GM21423 (cell line): ENCODE measurements around the gene SNRPD1.
A peak's percentile ranks its signal among the peaks of the same experiment; 100 is the strongest.
"Not testable (repeated sequence)": the region's sequence is repeated elsewhere in the genome, so short reads cannot be mapped to it uniquely, and the experiment has no call there.

Experiments
- ATAC-seq: cut with Tn5 transposase; IDR thresholded peaks from one replicate; pipeline ENCODE4 v1.9.1; 2021; ENCODE audit warnings: mild to moderate bottlenecking, moderate library complexity; ENCODE audit not compliant: unreplicated experiment

SNRPD1 gene

GRCh38 chr18:21634588-21635199, 22.6 kb downstream of the SNRPD1 start:
- no peak for ATAC-seq

DNA sequence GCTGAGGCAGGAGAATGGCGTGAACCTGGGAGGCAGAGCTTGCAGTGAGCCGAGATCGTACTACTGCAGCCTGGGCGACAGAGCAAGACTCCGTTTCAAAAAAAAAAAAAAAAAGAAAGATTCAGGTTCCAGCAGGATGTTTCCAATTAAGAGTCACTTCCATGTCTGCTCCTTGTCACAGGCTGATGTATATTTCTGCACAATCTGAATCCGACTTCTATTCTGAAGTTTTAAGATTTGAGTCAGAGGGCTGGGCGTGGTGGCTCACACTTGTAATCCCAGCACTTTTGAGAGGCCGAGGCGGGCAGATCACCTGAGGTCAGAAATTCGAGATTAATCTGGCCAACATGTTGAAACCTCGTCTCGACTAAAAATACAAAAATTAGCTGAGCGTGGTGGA, 24.7 kb downstream of the SNRPD1 start:
- ATAC-seq: no peak

GRCh38 chr18:21638822-21639221, 26.7 kb downstream of the SNRPD1 start:
- ATAC-seq: no peak

- not testable (repeated sequence) for ATAC-seq
These were observed 28.3 kb downstream of the SNRPD1 start for GRCh38 chr18:21640375-21640774.

DNA sequence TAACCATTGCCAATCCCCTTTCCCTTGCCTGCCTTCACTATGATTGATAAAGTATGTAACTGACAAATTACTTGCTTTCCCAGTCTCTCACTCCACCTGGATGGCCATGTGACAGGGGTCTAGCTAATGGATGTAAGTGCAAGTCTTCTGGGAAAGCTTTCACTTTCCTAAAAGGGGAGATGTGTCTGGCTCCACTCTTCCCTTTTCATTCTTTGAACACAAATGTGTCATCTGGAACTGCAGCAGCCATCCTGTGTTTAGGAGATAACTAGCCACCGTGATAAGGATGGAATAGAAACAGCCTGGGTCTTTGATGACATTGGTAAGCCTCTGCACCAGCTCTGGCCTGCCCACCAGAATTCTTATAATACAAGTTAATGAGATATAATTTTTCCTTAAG, 38.2 kb downstream of the SNRPD1 start:
- ATAC-seq: no peak

GRCh38 chr18:21652073-21652472, 40.0 kb downstream of the SNRPD1 start:
- ATAC-seq: no peak

- ATAC-seq: no peak
These were observed 41.2 kb downstream of the SNRPD1 start for GRCh38 chr18:21653361-21653760.

DNA sequence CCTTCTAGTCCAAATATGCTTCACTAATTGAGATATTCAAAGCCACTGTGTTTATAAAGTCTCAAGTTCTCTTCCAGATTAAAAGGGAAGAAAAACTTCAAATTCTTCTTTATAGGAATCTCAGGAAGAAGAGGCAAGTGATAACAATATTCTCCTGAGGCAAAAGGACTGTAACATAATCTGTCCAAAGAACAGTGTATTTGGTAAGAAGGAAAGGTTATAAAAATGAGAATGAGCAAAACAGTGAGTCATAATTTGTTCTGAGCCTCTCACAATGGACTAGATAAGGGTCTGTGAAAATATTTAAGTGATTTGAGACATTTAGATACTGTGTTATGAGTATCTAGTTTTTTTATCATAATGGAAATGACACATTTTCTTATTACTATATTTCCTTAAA, 44.3 kb downstream of the SNRPD1 start:
- ATAC-seq: no peak

DNA sequence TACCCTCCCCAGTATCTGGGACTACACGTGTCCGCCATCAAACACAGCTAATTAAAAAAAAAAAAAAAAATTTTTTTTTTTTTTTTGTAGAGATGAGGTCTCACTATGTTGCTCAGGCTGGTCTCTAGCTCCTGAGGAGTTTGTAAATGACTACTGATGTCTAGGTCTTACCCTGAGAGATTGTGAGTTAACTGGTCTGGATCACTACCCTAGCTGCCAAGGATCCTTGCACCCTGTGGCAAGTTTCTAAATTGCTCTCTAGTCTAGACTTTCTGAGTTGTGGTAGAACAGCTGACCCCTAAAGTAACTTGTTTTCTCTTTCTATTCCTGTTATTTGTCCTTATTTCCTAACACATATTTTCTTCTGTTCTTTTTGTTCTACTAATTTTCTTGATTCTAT, 48.0 kb downstream of the SNRPD1 start:
- no peak for ATAC-seq

GRCh38 chr18:21662581-21662980, 50.5 kb downstream of the SNRPD1 start:
- no peak for ATAC-seq

- ATAC-seq: no peak
These were observed 51.5 kb downstream of the SNRPD1 start for GRCh38 chr18:21663578-21663977.

- no peak for ATAC-seq
These were observed 52.0 kb downstream of the SNRPD1 start for GRCh38 chr18:21664069-21664468.

GRCh38 chr18:21669736-21670285, 57.7 kb downstream of the SNRPD1 start:
- no peak for ATAC-seq

DNA sequence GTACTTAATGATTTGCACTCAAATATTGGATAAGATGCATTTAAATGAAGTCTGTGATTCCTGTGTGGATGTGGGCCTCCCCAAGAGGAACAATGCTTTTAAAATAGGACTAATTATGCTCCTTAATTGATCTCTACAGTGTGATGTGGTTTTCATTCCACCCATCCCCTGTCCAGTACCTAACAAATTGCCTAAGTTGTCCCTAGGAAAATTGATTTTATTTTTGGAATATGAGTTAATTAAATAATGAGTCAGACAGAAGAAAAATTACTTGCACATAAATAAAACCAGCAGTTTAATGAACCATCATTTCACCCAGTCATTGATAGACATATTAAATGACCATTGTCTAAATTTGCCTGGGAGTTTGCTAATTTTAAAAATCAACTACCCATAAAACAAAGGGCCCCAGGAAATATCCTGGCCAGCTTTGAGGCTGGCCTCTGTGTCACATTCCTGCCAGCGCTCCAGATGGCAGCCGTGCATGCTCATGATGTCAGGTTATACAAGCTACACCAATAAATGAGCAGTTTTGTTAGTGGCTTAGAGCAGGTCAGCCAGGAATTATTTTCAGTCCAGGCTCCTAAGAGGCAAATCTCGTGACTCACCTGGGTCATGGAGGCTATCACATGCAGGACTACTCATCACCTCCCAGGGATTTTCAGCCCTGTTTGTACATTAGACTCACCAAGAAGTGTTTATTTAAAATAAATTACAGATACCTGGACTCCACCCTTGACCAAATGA, 60.6 kb downstream of the SNRPD1 start:
- no peak for ATAC-seq

- not testable (repeated sequence) for ATAC-seq
These were observed 63.2 kb downstream of the SNRPD1 start for GRCh38 chr18:21675354-21675753.

GRCh38 chr18:21678859-21679258, 66.7 kb downstream of the SNRPD1 start:
- ATAC-seq: no peak

- no peak for ATAC-seq
These were observed 68.0 kb downstream of the SNRPD1 start for GRCh38 chr18:21680161-21680560.

DNA sequence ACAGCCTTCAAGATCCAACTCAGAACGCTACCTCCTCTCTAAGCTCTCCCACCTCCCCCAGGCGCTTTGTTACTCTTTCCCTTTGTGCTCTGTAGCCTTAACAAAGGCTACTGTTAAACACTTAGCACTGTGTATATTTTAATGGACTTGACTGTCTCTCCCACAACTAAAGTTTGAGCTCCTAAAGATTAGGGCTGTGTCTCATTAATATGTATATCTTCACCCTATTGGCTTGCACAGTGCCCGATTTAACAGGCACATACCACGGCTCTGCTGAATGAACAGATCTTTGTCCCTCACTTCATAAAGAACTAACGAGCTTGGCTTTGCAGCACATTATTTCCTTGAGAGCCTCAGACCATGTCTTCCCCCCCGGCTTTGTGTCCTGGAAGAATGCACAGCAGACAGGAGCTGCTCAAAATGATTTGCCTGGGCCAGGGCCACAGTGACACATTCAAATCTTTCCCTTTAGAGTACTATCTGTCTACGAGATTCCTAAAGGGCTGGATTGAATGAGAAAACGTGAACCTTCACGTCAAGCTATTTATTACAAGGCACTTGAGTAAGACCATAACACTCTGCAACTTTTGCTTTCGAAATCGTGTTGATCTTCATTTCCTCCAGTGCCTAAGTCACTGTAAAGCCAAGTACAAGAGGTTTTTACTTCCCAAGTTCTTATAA, 70.4 kb downstream of the SNRPD1 start:
- ATAC-seq: peak; percentile 39
